Stimulated activated effector memory CD8-positive, alpha-beta T cell treated with anti-CD3 and anti-CD28 coated beads, Interleukin-12 subunit alpha, Interleukin-12 subunit beta, amount 100 ng/mL, for 72 hours (primary cell): ENCODE results near the gene SPG21.
"Not testable (repeated sequence)": the region's sequence is repeated elsewhere in the genome, so short reads cannot be mapped to it uniquely, and the experiment has no call there.

Experiments
- ATAC-seq: fragments of 150-1000 bp; cut with Tn5 transposase; 2 replicates; pipeline ENCODE4 v1.10.0; 2021
- DNase-seq, 2 donors: peaks; one replicate each; pipeline ENCODE4 v3.0.0; 2021 to 2022; ENCODE audit warnings: low spot score in 2 of 2
- H3K27ac Mint-ChIP-seq: one replicate; pipeline ENCODE4 v1.8.0; 2022; ENCODE audit warnings: mild to moderate bottlenecking, mixed read lengths
- H3K36me3 Mint-ChIP-seq: one replicate; pipeline ENCODE4 v1.8.0; 2022; ENCODE audit warnings: mild to moderate bottlenecking, mixed read lengths
- H3K4me1 Mint-ChIP-seq: one replicate; pipeline ENCODE4 v1.8.0; 2022; ENCODE audit warnings: mixed read lengths
- H3K4me3 Mint-ChIP-seq: one replicate; pipeline ENCODE4 v1.8.0; 2022; ENCODE audit warnings: mild to moderate bottlenecking, mixed read lengths
- H3K9me3 Mint-ChIP-seq: one replicate; pipeline ENCODE4 v1.8.0; 2022; ENCODE audit warnings: mixed read lengths

SPG21 gene

GRCh38 chr15:65011198-65011597, 21.5 kb upstream of the SPG21 start:
- not testable (repeated sequence) for H3K4me1 Mint-ChIP-seq, H3K9me3 Mint-ChIP-seq, H3K4me3 Mint-ChIP-seq, H3K27ac Mint-ChIP-seq, ATAC-seq, DNase-seq
- peaks cover 52% of the 10 kb centered on the region for H3K36me3 Mint-ChIP-seq

GRCh38 chr15:65008983-65009382, 19.3 kb upstream of the SPG21 start:
- H3K4me3 Mint-ChIP-seq: no peak overlapping the region
- no peak for DNase-seq
- peaks cover 3% of the 10 kb centered on the region for H3K9me3 Mint-ChIP-seq
- no peak overlapping the region for H3K27ac Mint-ChIP-seq
- H3K4me1 Mint-ChIP-seq: no peaks in the 10 kb centered on the region
- peaks cover 52% of the 10 kb centered on the region for H3K36me3 Mint-ChIP-seq
- ATAC-seq: no peak

- Mint-ChIP-seq H3K9me3 (no peaks in the 10 kb centered on the region), H3K4me1 (no peaks in the 10 kb centered on the region), H3K27ac (no peak overlapping the region), H3K4me3 (no peak overlapping the region), H3K36me3 (peaks cover 51% of the 10 kb centered on the region)
- ATAC-seq (no peak), DNase-seq (no peak)
Observed at GRCh38 chr15:65006876-65007275, 17.2 kb upstream of the SPG21 start.

- ATAC-seq: no peak
Observed at GRCh38 chr15:65004993-65005392, 15.3 kb upstream of the SPG21 start.

GRCh38 chr15:64997745-64998375, 8.1 kb upstream of the SPG21 start:
- ATAC-seq: no peak
- Mint-ChIP-seq H3K9me3 (no peaks in the 10 kb centered on the region), H3K36me3 (peaks cover 15% of the 10 kb centered on the region), H3K4me1 (peaks cover 4% of the 10 kb centered on the region), H3K4me3 (no peak overlapping the region), H3K27ac (no peak overlapping the region)
- no peak for DNase-seq

More at GRCh38 chr15:65004993-65005392, 15.3 kb upstream of the SPG21 start:
- Mint-ChIP-seq H3K4me1 (no peaks in the 10 kb centered on the region), H3K9me3 (no peaks in the 10 kb centered on the region), H3K36me3 (peaks cover 51% of the 10 kb centered on the region), H3K27ac (no peak overlapping the region), H3K4me3 (no peak overlapping the region)
- no peak for DNase-seq

GRCh38 chr15:64997066-64997465, 7.4 kb upstream of the SPG21 start:
- DNase-seq: no peak
- no peak for ATAC-seq
- Mint-ChIP-seq H3K9me3 (no peaks in the 10 kb centered on the region), H3K4me1 (peaks cover 4% of the 10 kb centered on the region), H3K36me3 (peaks cover 7% of the 10 kb centered on the region), H3K4me3 (no peak overlapping the region), H3K27ac (no peak overlapping the region)

GRCh38 chr15:64993290-64993689, 3.6 kb upstream of the SPG21 start:
- H3K27ac Mint-ChIP-seq: peak overlapping the region; percentile 76
- H3K36me3 Mint-ChIP-seq: peaks cover 20% of the 10 kb centered on the region
- DNase-seq (no peak), ATAC-seq (no peak)
- H3K4me1 Mint-ChIP-seq: peaks cover 28% of the 10 kb centered on the region
- no peaks in the 10 kb centered on the region for H3K9me3 Mint-ChIP-seq
- H3K4me3 Mint-ChIP-seq: no peak overlapping the region

- no peaks in the 10 kb centered on the region for H3K9me3 Mint-ChIP-seq
- H3K36me3 Mint-ChIP-seq: peaks cover 26% of the 10 kb centered on the region
- no peak overlapping the region for H3K4me3 Mint-ChIP-seq
- no peak overlapping the region for H3K27ac Mint-ChIP-seq
- ATAC-seq (no peak), DNase-seq (no peak)
- H3K4me1 Mint-ChIP-seq: peaks cover 40% of the 10 kb centered on the region
Observed at GRCh38 chr15:64991536-64992135, 1.9 kb upstream of the SPG21 start.

- Mint-ChIP-seq H3K9me3 (no peaks in the 10 kb centered on the region), H3K4me1 (peaks cover 47% of the 10 kb centered on the region), H3K27ac (peak overlapping the region; percentile 94), H3K36me3 (peaks cover 26% of the 10 kb centered on the region), H3K4me3 (peak overlapping the region; percentile 92)
- no peak for DNase-seq
- no peak for ATAC-seq
Observed at GRCh38 chr15:64990168-64990470, 405 bp upstream of the SPG21 start.

- no peak for DNase-seq
- H3K4me1 Mint-ChIP-seq: peaks cover 51% of the 10 kb centered on the region
- no peak overlapping the region for H3K4me3 Mint-ChIP-seq
- H3K9me3 Mint-ChIP-seq: no peaks in the 10 kb centered on the region
- no peak overlapping the region for H3K27ac Mint-ChIP-seq
- ATAC-seq: no peak
- peaks cover 47% of the 10 kb centered on the region for H3K36me3 Mint-ChIP-seq
Observed at GRCh38 chr15:64987136-64987535, 2.6 kb downstream of the SPG21 start.

GRCh38 chr15:64985366-64986033, 4.2 kb downstream of the SPG21 start:
- DNase-seq (no peak), ATAC-seq (no peak)
- H3K36me3 Mint-ChIP-seq: peaks cover 60% of the 10 kb centered on the region
- H3K4me3 Mint-ChIP-seq: no peak overlapping the region
- H3K4me1 Mint-ChIP-seq: peaks cover 46% of the 10 kb centered on the region
- no peaks in the 10 kb centered on the region for H3K9me3 Mint-ChIP-seq
- H3K27ac Mint-ChIP-seq: peak overlapping the region; percentile 54

- DNase-seq: no peak
- Mint-ChIP-seq H3K27ac (no peak overlapping the region), H3K4me1 (peaks cover 22% of the 10 kb centered on the region), H3K4me3 (no peak overlapping the region), H3K36me3 (peaks cover 74% of the 10 kb centered on the region), H3K9me3 (no peaks in the 10 kb centered on the region)
- no peak for ATAC-seq
Observed at GRCh38 chr15:64982472-64982871, 7.2 kb downstream of the SPG21 start.

- Mint-ChIP-seq H3K9me3 (no peaks in the 10 kb centered on the region), H3K36me3 (peaks cover 74% of the 10 kb centered on the region), H3K4me1 (peaks cover 18% of the 10 kb centered on the region), H3K4me3 (no peak overlapping the region), H3K27ac (no peak overlapping the region)
- no peak for ATAC-seq
- no peak for DNase-seq
Observed at GRCh38 chr15:64981812-64982431, 7.8 kb downstream of the SPG21 start.

- H3K9me3 Mint-ChIP-seq: no peaks in the 10 kb centered on the region
- peaks cover 95% of the 10 kb centered on the region for H3K36me3 Mint-ChIP-seq
- no peak overlapping the region for H3K4me3 Mint-ChIP-seq
- peak overlapping the region; percentile 5 for H3K27ac Mint-ChIP-seq
- no peak for ATAC-seq
- DNase-seq: no peak
- H3K4me1 Mint-ChIP-seq: peaks cover 9% of the 10 kb centered on the region
Observed at GRCh38 chr15:64979252-64979710, 10.4 kb downstream of the SPG21 start.

- H3K27ac Mint-ChIP-seq: peak overlapping the region; percentile 56
Observed at GRCh38 chr15:64975390-64975789, 14.3 kb downstream of the SPG21 start.

GRCh38 chr15:64970698-64971097, 19.0 kb downstream of the SPG21 start:
- peaks cover 3% of the 10 kb centered on the region for H3K4me1 Mint-ChIP-seq
- peak in 1 of 2 donors; percentile 38 for DNase-seq
- peaks cover 98% of the 10 kb centered on the region for H3K36me3 Mint-ChIP-seq
- H3K9me3 Mint-ChIP-seq: no peaks in the 10 kb centered on the region
- no peak for ATAC-seq
- no peak overlapping the region for H3K4me3 Mint-ChIP-seq
- H3K27ac Mint-ChIP-seq: no peak overlapping the region

More at GRCh38 chr15:64975390-64975789, 14.3 kb downstream of the SPG21 start:
- peak; percentile 68 for ATAC-seq
- DNase-seq: no peak
- Mint-ChIP-seq H3K4me1 (peaks cover 4% of the 10 kb centered on the region), H3K36me3 (peaks cover 100% of the 10 kb centered on the region), H3K9me3 (no peaks in the 10 kb centered on the region), H3K4me3 (no peak overlapping the region)
